ENCODE measurements around the gene AFF4.

The AFF4 gene

DNA sequence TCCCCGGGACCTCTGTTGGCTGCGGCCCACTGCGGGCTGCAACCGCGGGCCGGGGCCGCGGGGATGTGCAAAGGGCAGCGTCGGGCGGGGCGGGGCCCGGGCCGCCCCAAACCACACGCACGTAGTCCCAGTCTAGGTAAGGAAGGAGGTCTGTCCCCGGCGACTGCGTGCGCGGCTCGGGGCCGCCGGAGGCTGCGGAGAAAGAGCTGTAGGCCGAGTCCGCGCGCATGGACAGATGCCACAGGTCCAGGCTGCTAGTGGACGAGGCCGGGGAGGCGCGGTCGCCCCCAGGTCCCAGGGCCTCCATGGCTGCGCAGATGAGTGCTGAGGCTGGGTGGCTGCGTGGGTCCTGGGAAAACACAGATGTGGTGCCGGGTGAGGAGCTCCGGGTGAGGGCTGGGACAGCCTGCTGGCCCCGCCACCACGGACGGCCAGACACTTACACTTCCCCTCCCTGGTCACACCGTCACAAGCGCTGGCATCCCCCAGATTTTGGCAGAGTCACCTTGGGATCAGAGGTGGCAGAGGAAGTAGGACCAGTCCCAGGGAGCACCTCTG lies 137.5 kb downstream of the AFF4 start:
- no peak for DNase-seq
